Upper lobe of left lung (tissue), 6 donors: ENCODE data around the gene CFAP298. TPM values are rescaled to one million over a fixed set of nuclear protein-coding genes. Genes with fewer than 3 reads are reported as not detected.

Experiments used
- ATAC-seq, 2 donors: fragments of 200-7000 bp; cut with Tn5 transposase; one replicate each; pipeline ENCODE4 v1.9.1; 2022; ENCODE audit warnings: mild to moderate bottlenecking in 2 of 2, moderate library complexity in 2 of 2; ENCODE audit not compliant: low FRiP score in 2 of 2
- DNase-seq, 2 donors: peaks; one replicate each; pipeline ENCODE4 v3.0.0-alpha.2; 2019 to 2020
- H3K27ac ChIP-seq, 4 donors: fragments of 200-600 bp; sonication (generic); one replicate each; pipeline ENCODE4 v1.5.1; 2016 to 2019
- H3K27me3 ChIP-seq, 4 donors: fragments of 200-600 bp; sonication (generic); one replicate each; pipeline ENCODE4 v1.5.1; 2017 to 2019
- H3K36me3 ChIP-seq, 4 donors: fragments of 200-600 bp; sonication (generic); one replicate each; pipeline ENCODE4 v1.5.1; 2016 to 2019
- H3K4me1 ChIP-seq, 4 donors: fragments of 200-600 bp; sonication (generic); one replicate each; pipeline ENCODE4 v1.5.1; 2018 to 2019
- H3K4me3 ChIP-seq, 4 donors: fragments of 200-600 bp; sonication (generic); one replicate each; pipeline ENCODE4 v1.5.1; 2017 to 2019; ENCODE audit warnings: mild to moderate bottlenecking in 2 of 4, moderate library complexity in 1 of 4
- H3K9me3 ChIP-seq, 4 donors: fragments of 200-600 bp; sonication (generic); one replicate each; pipeline ENCODE4 v1.5.1; 2018 to 2019
- CTCF ChIP-seq, 6 experiments: fragments of 450-650 bp in 4 of 6; fragments of 200-600 bp in 2 of 6; sonication (generic) in 2 of 6; IDR thresholded peaks; one replicate each; pipeline ENCODE4 v1.5.1; 2016 to 2019; ENCODE audit warnings: antibody characterized with exemption in 6 of 6
- EP300 ChIP-seq, 4 donors: sonication (generic); formaldehyde crosslinking; IDR thresholded peaks; one replicate each; pipeline ENCODE4 v1.5.1; 2017; ENCODE audit warnings: antibody characterized with exemption in 4 of 4, control low read depth in 2 of 4
- POLR2A ChIP-seq, 4 donors: fragments of 450-650 bp; IDR thresholded peaks; one replicate each; pipeline ENCODE4 v1.5.1; 2016 to 2017; ENCODE audit warnings: antibody characterized with exemption in 4 of 4, mild to moderate bottlenecking in 2 of 4
- POLR2AphosphoS5 ChIP-seq, 2 donors: sonication (generic); formaldehyde crosslinking; IDR thresholded peaks; one replicate each; pipeline ENCODE4 v1.5.1; 2017; ENCODE audit warnings: antibody characterized with exemption in 2 of 2
- WGBS, 2 donors: methylation state at CpG; one replicate each; pipeline ENCODE4 v1.1.5; 2017 to 2018; 5-methylcytosine and 5-hydroxymethylcytosine counted together
- total RNA-seq, 6 donors: library from RNA; depleted of rRNA in 4 of 6; stranded (reverse); fragments of >200 nt in 4 of 6; gene quantifications; one replicate each; pipeline versions ENCODE4 v1.1.0 to v1.2.1, GENCODE V29; 2016 to 2021
- donor health status: DM: no; HTN: no; CAD: no; lungs with moderate emphysema.
- donor health status: DM: no; HTN: yes; CAD: no; lungs with severe emphysema.

The CFAP298 gene
- total RNA-seq, 6 donors from 2014 or later = 22.9 to 47.1 (median 30.4) TPM

- DNase-seq (peak in 1 of 2 donors; percentile 55), ATAC-seq (peak in 1 of 2 donors; percentile 17)
- Histone ChIP-seq H3K27me3 (no peaks in the 10 kb centered on the region), H3K4me1 (no peaks in the 10 kb centered on the region), H3K9me3 (no peaks in the 10 kb centered on the region), H3K36me3 (no peaks in the 10 kb centered on the region), H3K4me3 (no peak overlapping the region), H3K27ac (no peak overlapping the region)
- TF ChIP-seq POLR2A (IDR thresholded peaks at IDR 0.05) (no peak), EP300 (IDR thresholded peaks at IDR 0.05) (no peak), POLR2AphosphoS5 (IDR thresholded peaks at IDR 0.05) (no peak), CTCF (IDR thresholded peaks at IDR 0.05) (no peak)
- WGBS, 2 donors = 89% methylated on average over 22 to 25 of the region's 26 CpGs
Observed at GRCh38 chr21:32574946-32575925, 36.9 kb downstream of the CFAP298 start.

GRCh38 chr21:32572574-32573420 lies 39.4 kb downstream of the CFAP298 start:
- 75% methylated on average over 20 to 25 of the region's 25 CpGs for WGBS, 2 donors
- Histone ChIP-seq H3K4me3 (no peak overlapping the region), H3K27ac (no peak overlapping the region), H3K36me3 (no peaks in the 10 kb centered on the region), H3K4me1 (peaks cover 4 to 19% (median 15%) of the 10 kb centered on the region in 4 donors), H3K9me3 (no peaks in the 10 kb centered on the region), H3K27me3 (no peaks in the 10 kb centered on the region)
- DNase-seq (no peak), ATAC-seq (no peak)
- TF ChIP-seq POLR2A (IDR thresholded peaks at IDR 0.05) (no peak), CTCF (IDR thresholded peaks at IDR 0.05) (peak in 1 of 6 experiments; percentile 7)

- no peak for ATAC-seq
- 88 to 99% methylated on average over 3 of the region's 3 CpGs for WGBS, 2 donors
Observed at GRCh38 chr21:32570456-32570855, 41.7 kb downstream of the CFAP298 start.

More at GRCh38 chr21:32570456-32570855, 41.7 kb downstream of the CFAP298 start:
- no peak for DNase-seq
- no peak for TF ChIP-seq CTCF (IDR thresholded peaks at IDR 0.05)
- TF ChIP-seq POLR2AphosphoS5 (IDR thresholded peaks at IDR 0.05) = no peak
- TF ChIP-seq POLR2A (IDR thresholded peaks at IDR 0.05) = no peak
- no peak for TF ChIP-seq EP300 (IDR thresholded peaks at IDR 0.05)
- Histone ChIP-seq H3K36me3 (no peaks in the 10 kb centered on the region), H3K27ac (no peak overlapping the region), H3K9me3 (no peaks in the 10 kb centered on the region), H3K27me3 (no peaks in the 10 kb centered on the region), H3K4me3 (no peak overlapping the region), H3K4me1 (peaks cover 4 to 19% (median 15%) of the 10 kb centered on the region in 4 donors)
